ENCODE data around the gene DIP2A.

The DIP2A gene

DNA sequence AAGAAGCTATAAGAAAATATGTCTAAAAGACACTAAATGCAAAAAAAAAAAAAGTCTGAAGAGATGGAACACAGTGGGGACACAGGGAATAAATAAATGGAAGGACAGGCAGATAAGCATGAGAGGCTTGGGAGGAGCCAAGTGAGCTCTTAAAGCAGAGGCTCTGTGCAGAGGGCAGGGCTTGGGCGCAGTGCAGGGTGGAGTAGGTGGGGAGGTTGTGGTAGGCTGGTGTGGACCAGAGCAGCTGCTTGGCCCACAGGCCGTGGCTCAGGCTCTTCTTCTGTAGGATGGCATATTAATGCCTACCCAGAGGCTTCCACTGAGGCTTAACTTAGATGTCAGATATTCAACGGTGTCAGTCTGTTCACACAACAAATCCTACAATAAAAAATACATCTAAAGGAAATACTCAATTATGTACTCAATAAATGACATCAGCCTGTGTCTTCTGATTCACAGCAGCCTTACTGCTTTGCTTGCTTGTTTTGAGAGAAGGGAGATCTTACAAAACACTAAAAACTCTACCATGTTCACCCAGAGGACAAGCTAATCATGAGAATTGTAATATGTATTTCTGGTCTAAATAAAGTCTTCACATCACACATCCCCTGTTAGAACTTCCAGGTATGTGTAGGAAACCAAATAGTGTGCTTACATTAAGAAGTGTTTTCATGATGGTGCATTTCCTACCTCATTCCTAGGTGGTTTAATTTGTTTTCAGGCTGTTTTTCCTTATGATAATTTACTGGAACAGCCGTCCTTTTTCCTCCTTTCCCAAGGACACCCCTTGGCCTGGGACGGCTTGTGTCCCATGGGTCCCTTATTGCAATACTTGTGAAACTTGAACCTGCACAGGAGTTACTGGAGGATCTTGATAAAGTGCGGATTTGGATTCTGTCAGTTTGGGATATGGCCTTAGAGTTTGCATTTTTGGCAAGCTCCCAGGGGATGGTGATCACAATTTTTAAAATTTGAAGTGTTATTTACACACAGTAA lies 24.9 kb downstream of the DIP2A start:
- no peak for TF ChIP-seq POLR2AphosphoS5 (IDR thresholded peaks at IDR 0.05; ENCODE audit: borderline replicate concordance, low read depth, low read length)
- DNase-seq (ENCODE audit: low read depth, low spot score): no peak
- 0 out of 2 replicates have a peak, but pooled peaks cover 3% of the 10 kb centered on the region for H3K36me3 ChIP-seq (ENCODE audit: insufficient read depth, low read length)
- H3K9me3 ChIP-seq (ENCODE audit: low read depth, low read length): no peaks in the 10 kb centered on the region
- H3K9ac ChIP-seq (ENCODE audit: insufficient read length): no peak overlapping the region
- H3K27ac ChIP-seq: peak overlapping the region; percentile 3; the same call in 1 of the 2 replicates
- H3K4me3 ChIP-seq: no peak overlapping the region

- Histone ChIP-seq H3K9ac (ENCODE audit: insufficient read length) (no peak overlapping the region), H3K9me3 (ENCODE audit: low read depth, low read length) (no peaks in the 10 kb centered on the region), H3K36me3 (ENCODE audit: insufficient read depth, low read length) (0 out of 2 replicates have a peak, but pooled peaks cover 3% of the 10 kb centered on the region), H3K27ac (no peak overlapping the region), H3K4me3 (no peak overlapping the region)
- TF ChIP-seq FOXP2 (optimal IDR thresholded peaks at IDR 0.05; ENCODE audit: control extremely low read depth, extremely low read length, insufficient read depth) (no peak), POLR2AphosphoS5 (IDR thresholded peaks at IDR 0.05; ENCODE audit: borderline replicate concordance, low read depth, low read length) (no peak), EZH2 (IDR thresholded peaks at IDR 0.05) (no peak)
- DNase-seq (ENCODE audit: low read depth, low spot score): no peak
These were observed 27.9 kb downstream of the DIP2A start for GRCh38 chr21:46486481-46487126.

DNA sequence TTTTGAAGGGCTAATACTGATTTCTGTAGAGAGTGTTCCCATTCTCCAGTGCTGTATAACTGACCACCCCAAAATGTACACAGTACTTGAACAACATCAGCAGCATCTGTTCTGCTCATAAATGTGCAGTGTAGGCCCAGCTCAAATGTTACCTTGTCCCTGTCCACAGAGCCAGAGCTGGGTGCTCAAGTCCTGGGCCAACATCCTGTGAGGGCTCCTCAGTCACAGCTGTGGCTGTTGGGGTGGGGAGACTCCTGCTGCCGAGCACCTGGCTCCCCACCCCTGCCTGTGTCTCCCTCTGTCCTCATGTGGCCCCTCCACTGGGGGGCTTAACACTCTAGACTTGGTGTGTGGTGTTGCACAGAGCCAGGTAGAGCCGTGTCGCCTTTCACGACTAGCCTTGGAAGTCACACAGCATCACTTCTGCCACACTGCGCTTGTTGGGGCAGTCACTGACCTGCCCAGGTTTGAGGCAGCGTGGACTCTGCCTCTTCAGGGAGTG lies 30.5 kb downstream of the DIP2A start:
- Histone ChIP-seq H3K27ac (no peak overlapping the region), H3K4me3 (no peak overlapping the region), H3K9me3 (ENCODE audit: low read depth, low read length) (no peaks in the 10 kb centered on the region), H3K36me3 (ENCODE audit: insufficient read depth, low read length) (peaks cover 21% of the 10 kb centered on the region), H3K9ac (ENCODE audit: insufficient read length) (no peak overlapping the region)
- no peak for TF ChIP-seq FOXP2 (optimal IDR thresholded peaks at IDR 0.05; ENCODE audit: control extremely low read depth, extremely low read length, insufficient read depth)
- TF ChIP-seq EZH2 (IDR thresholded peaks at IDR 0.05): no peak
- no peak for TF ChIP-seq POLR2AphosphoS5 (IDR thresholded peaks at IDR 0.05; ENCODE audit: borderline replicate concordance, low read depth, low read length)
- no peak for DNase-seq (ENCODE audit: low read depth, low spot score)

DNA sequence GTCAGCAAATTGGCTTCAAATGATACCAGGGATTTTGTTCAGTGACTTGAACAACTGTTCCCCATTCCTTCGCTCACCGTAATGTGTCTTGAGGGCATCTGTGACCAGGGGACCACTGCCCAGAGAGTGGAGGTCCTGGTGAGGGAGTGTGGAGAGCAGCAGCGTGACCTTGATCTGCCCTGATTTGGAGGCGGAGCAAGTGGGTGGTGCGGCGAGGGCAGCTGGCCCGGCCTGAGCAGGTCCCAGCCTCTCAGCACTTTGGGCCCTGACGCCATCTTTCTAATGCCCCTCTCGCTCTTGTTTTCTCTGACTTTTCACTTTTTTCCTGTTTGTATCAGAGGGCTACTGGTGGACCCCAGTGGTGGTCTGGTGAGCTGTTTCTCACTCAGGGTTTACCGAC lies 31.1 kb downstream of the DIP2A start:
- no peak overlapping the region for H3K9ac ChIP-seq (ENCODE audit: insufficient read length)

DNA sequence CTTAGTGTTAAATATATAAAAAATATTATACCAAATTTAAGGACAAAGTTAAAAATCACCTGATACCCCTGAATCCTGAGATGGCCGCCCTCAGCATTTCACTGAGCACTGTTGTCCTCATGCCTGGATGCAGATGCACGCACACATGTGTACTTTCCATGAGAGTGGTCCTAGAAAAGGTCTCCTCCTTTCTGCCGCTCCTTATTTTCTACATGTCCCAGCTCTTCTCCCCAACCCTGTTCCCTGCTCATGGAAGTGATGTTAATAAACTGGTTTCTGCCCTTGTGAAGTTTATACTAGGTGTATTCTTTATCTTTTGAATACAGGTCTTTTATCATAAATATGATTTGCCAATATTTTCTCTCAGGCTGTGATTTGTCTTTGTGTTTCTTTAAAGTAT lies 32.9 kb downstream of the DIP2A start:
- peaks cover 18% of the 10 kb centered on the region for H3K36me3 ChIP-seq (ENCODE audit: insufficient read depth, low read length)
- no peak for DNase-seq (ENCODE audit: low read depth, low spot score)
- TF ChIP-seq EZH2 (IDR thresholded peaks at IDR 0.05) (no peak), FOXP2 (optimal IDR thresholded peaks at IDR 0.05; ENCODE audit: control extremely low read depth, extremely low read length, insufficient read depth) (no peak), POLR2AphosphoS5 (IDR thresholded peaks at IDR 0.05; ENCODE audit: borderline replicate concordance, low read depth, low read length) (no peak)
- H3K9ac ChIP-seq (ENCODE audit: insufficient read length): no peak overlapping the region
- no peak overlapping the region for H3K4me3 ChIP-seq
- no peaks in the 10 kb centered on the region for H3K9me3 ChIP-seq (ENCODE audit: low read depth, low read length)
- H3K27ac ChIP-seq: no peak overlapping the region

More for the DNA sequence above, 31.1 kb downstream of the DIP2A start:
- Histone ChIP-seq H3K4me3 (no peak overlapping the region), H3K27ac (no peak overlapping the region), H3K36me3 (ENCODE audit: insufficient read depth, low read length) (peaks cover 18% of the 10 kb centered on the region), H3K9me3 (ENCODE audit: low read depth, low read length) (no peaks in the 10 kb centered on the region)
- DNase-seq (ENCODE audit: low read depth, low spot score): no peak
- no peak for TF ChIP-seq POLR2AphosphoS5 (IDR thresholded peaks at IDR 0.05; ENCODE audit: borderline replicate concordance, low read depth, low read length)
- TF ChIP-seq EZH2 (IDR thresholded peaks at IDR 0.05): no peak
- no peak for TF ChIP-seq FOXP2 (optimal IDR thresholded peaks at IDR 0.05; ENCODE audit: control extremely low read depth, extremely low read length, insufficient read depth)

DNA sequence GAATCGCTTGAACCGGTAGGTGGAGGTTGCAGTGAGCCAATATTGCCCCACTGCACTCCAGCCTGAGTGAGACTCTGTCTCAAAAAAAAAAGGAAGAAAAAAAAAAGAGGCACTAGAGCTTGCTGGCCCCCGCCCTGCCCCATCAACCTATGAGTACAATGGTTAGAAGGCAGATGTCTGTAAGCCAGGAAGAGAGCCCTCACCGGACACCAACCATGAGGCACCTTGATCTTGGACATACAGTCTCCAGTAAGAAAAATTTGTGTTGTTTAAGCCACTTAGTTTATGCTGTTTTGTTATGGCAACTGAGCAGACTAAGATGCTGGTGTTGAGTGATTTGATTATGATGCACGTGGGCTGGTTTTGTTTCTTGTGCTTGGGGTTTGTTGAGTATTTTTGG lies 34.2 kb downstream of the DIP2A start:
- Histone ChIP-seq H3K9ac (ENCODE audit: insufficient read length) (no peak overlapping the region), H3K36me3 (ENCODE audit: insufficient read depth, low read length) (peaks cover 28% of the 10 kb centered on the region), H3K27ac (no peak overlapping the region), H3K4me3 (no peak overlapping the region), H3K9me3 (ENCODE audit: low read depth, low read length) (no peaks in the 10 kb centered on the region)
- no peak for DNase-seq (ENCODE audit: low read depth, low spot score)
- TF ChIP-seq POLR2AphosphoS5 (IDR thresholded peaks at IDR 0.05; ENCODE audit: borderline replicate concordance, low read depth, low read length): no peak
- no peak for TF ChIP-seq FOXP2 (optimal IDR thresholded peaks at IDR 0.05; ENCODE audit: control extremely low read depth, extremely low read length, insufficient read depth)
- no peak for TF ChIP-seq EZH2 (IDR thresholded peaks at IDR 0.05)

DNA sequence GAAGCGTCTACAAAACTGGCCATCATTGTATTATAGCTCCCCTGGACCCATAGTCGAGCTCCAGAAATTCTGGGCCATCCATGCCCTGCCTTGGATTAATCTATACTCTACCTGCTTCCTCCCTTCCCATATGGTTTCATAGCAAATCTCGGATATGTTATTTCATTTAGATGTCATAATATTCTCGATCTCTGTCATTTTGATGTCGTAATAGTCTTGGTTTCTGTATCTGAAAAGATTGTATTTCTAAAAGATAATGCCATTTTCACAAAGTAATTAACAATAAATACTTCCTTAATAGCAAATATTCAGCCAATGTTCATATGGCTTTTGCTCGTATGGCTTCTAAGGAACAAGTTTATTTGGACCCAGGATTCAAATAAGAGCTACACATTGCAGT lies 35.1 kb downstream of the DIP2A start:
- H3K9me3 ChIP-seq (ENCODE audit: low read depth, low read length): no peaks in the 10 kb centered on the region
- DNase-seq (ENCODE audit: low read depth, low spot score): no peak
- no peak overlapping the region for H3K9ac ChIP-seq (ENCODE audit: insufficient read length)
- H3K36me3 ChIP-seq (ENCODE audit: insufficient read depth, low read length): peaks cover 36% of the 10 kb centered on the region
- TF ChIP-seq FOXP2 (optimal IDR thresholded peaks at IDR 0.05; ENCODE audit: control extremely low read depth, extremely low read length, insufficient read depth) (no peak), POLR2AphosphoS5 (IDR thresholded peaks at IDR 0.05; ENCODE audit: borderline replicate concordance, low read depth, low read length) (no peak), EZH2 (IDR thresholded peaks at IDR 0.05) (no peak)
- no peak overlapping the region for H3K4me3 ChIP-seq
- H3K27ac ChIP-seq: no peak overlapping the region

DNA sequence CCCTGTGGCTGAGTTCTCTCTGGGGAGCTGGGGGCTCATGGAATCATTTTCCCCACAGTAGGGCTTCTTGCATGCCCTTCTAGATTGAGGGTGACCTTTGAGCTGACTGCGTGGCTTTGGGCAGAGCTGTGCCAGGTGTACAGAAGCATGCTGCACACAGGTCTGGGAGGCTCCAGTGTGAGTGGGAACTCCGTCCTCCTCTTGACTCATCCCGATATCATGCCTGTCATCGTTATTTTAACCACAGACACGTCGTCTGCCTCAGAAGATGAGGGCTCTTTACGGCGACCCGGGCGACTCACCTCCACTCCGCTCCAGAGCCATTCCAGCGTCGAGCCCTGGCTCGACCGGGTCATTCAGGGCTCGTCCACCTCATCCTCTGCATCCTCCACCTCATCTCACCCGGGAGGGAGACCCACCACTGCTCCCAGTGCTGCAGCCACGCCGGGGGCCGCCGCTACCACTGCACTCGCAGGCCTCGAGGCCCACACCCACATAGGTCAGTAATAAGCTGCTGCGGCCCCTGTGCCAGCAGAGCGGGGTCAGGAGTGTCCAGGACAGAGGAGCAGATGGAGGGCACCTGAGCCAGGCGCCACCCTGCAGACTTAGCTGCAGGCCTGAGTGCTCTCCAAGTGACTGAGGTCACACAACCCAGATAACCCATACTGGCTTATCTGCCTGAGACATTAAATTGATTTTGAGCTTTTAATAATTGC lies 39.8 kb downstream of the DIP2A start:
- DNase-seq (ENCODE audit: low read depth, low spot score): no peak
- peaks cover 32% of the 10 kb centered on the region for H3K36me3 ChIP-seq (ENCODE audit: insufficient read depth, low read length)
- H3K4me3 ChIP-seq: no peak overlapping the region
- H3K9ac ChIP-seq (ENCODE audit: insufficient read length): no peak overlapping the region
- TF ChIP-seq POLR2AphosphoS5 (IDR thresholded peaks at IDR 0.05; ENCODE audit: borderline replicate concordance, low read depth, low read length): no peak
- no peak for TF ChIP-seq FOXP2 (optimal IDR thresholded peaks at IDR 0.05; ENCODE audit: control extremely low read depth, extremely low read length, insufficient read depth)
- no peak for TF ChIP-seq EZH2 (IDR thresholded peaks at IDR 0.05)
- no peak overlapping the region for H3K27ac ChIP-seq
- no peaks in the 10 kb centered on the region for H3K9me3 ChIP-seq (ENCODE audit: low read depth, low read length)
